Measurements from ENCODE around the gene AGPAT3. TPM values are rescaled to one million over a fixed set of nuclear protein-coding genes. Genes with fewer than 3 reads are reported as not detected.
A peak's percentile ranks its signal among the peaks of the same experiment; 100 is the strongest.

The AGPAT3 gene
- total RNA-seq, 6 donors from 2014 or later = 55.0 to 102 (median 70.0) TPM

DNA sequence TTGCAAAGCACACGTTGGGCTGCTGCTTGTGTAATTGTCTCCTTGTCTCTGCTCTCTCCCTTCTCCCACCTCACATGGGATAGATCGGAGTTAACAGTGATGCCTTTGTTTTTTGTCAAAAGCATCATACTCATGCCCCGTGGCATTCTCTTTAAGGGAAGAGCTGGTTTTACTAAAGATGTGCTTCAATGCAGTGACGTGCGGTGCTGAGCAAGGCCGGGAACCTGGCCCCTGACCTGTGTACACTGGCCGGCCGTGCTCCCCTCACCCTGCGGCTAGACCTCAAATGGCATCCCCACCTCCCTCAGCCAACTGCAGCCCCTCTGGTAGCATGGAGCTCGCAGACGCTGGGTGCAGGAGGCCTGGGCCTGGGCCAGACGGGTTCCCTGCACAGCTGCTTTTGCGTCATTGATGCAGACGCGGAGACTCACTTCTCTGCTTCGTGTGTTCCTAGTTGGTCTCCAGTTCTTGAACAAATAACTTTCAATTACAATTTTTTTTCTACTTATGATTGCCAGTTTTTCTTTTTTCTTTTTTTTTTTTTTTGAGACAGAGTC is 19.9 kb downstream of the AGPAT3 start:
- DNase-seq = peak in 1 of 2 donors; percentile 52

DNA sequence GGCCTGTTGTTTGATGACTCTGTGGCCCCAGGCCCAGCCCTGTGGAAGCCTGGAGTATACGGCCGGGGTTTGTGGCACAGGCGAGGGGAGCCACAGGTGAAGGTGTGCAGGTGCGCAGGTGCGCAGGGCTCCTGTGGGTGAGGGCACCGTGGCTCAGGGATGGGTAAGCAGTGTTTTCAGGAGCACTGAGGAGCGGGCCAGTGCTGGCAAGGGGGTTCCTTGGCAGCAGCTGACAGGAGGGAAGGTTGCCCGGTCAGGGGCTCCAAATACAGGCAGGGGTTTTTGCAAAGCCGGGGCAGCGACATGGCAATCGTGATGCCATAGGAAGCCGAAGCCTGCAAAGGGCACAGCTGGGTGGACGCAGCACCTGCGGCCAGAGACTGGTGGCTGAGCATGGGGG is 20.7 kb downstream of the AGPAT3 start:
- TF ChIP-seq POLR2AphosphoS5 (IDR thresholded peaks at IDR 0.05) (no peak), EP300 (IDR thresholded peaks at IDR 0.05) (no peak), POLR2A (IDR thresholded peaks at IDR 0.05) (no peak)
- TF ChIP-seq, protein P1, sequence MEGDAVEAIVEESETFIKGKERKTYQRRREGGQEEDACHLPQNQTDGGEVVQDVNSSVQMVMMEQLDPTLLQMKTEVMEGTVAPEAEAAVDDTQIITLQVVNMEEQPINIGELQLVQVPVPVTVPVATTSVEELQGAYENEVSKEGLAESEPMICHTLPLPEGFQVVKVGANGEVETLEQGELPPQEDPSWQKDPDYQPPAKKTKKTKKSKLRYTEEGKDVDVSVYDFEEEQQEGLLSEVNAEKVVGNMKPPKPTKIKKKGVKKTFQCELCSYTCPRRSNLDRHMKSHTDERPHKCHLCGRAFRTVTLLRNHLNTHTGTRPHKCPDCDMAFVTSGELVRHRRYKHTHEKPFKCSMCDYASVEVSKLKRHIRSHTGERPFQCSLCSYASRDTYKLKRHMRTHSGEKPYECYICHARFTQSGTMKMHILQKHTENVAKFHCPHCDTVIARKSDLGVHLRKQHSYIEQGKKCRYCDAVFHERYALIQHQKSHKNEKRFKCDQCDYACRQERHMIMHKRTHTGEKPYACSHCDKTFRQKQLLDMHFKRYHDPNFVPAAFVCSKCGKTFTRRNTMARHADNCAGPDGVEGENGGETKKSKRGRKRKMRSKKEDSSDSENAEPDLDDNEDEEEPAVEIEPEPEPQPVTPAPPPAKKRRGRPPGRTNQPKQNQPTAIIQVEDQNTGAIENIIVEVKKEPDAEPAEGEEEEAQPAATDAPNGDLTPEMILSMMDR (IDR thresholded peaks at IDR 0.05) = no peak
- Histone ChIP-seq H3K27me3 (no peaks in the 10 kb centered on the region), H3K4me3 (no peak overlapping the region), H3K27ac (no peak overlapping the region), H3K9me3 (no peaks in the 10 kb centered on the region), H3K36me3 (no peaks in the 10 kb centered on the region), H3K4me1 (peaks cover 19 to 42% (median 20%) of the 10 kb centered on the region in 4 donors)
- DNase-seq (peak in 1 of 2 donors; percentile 37), ATAC-seq (ENCODE audit: low FRiP score in 2 of 2) (no peak)
- WGBS, 2 donors = 96 to 97% methylated on average over 14 of the region's 14 CpGs

More for the DNA sequence above, 19.9 kb downstream of the AGPAT3 start:
- 81% methylated on average over 16 of the region's 16 CpGs for WGBS, 2 donors
- Histone ChIP-seq H3K27ac (peak overlapping the region; percentile 53 to 80 (median 74)), H3K4me1 (peaks cover 26 to 49% (median 28%) of the 10 kb centered on the region in 4 donors), H3K9me3 (no peaks in the 10 kb centered on the region), H3K4me3 (no peak overlapping the region), H3K36me3 (no peaks in the 10 kb centered on the region), H3K27me3 (no peaks in the 10 kb centered on the region)
- no peak for TF ChIP-seq EP300 (IDR thresholded peaks at IDR 0.05)
- TF ChIP-seq POLR2AphosphoS5 (IDR thresholded peaks at IDR 0.05) = no peak
- TF ChIP-seq, protein P1 (IDR thresholded peaks at IDR 0.05) = no peak
- TF ChIP-seq POLR2A (IDR thresholded peaks at IDR 0.05) = no peak
- ATAC-seq (ENCODE audit: low FRiP score in 2 of 2) = no peak

DNA sequence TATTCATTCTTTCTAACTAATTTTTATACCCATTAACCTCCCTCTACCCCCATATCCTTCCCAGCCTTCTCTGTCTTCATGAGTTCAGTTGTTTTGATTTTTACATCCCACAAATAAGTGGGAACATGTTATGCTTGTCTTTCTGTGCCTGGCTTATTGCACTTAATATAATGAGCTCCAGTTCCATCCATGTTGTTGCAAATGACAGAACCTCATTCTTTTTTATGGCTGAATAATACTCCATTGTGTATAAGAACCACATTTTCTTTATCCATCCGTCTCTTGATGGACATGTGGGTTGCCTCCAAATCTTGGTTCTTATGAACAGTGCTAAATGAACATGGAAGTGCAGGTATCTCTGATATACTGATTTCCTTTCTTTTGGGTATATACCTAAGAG is 21.5 kb downstream of the AGPAT3 start:
- DNase-seq (no peak), ATAC-seq (ENCODE audit: low FRiP score in 2 of 2) (no peak)
- H3K27ac ChIP-seq = no peak overlapping the region
- H3K4me3 ChIP-seq = no peak overlapping the region
- H3K4me1 ChIP-seq = peaks cover 17 to 34% (median 19%) of the 10 kb centered on the region in 4 donors
- H3K27me3 ChIP-seq = no peaks in the 10 kb centered on the region
- H3K36me3 ChIP-seq = no peaks in the 10 kb centered on the region
- H3K9me3 ChIP-seq = no peaks in the 10 kb centered on the region
- 50 to 100% methylated on average over 1 of the region's 1 CpG for WGBS, 2 donors
- TF ChIP-seq, protein P1 (IDR thresholded peaks at IDR 0.05) = no peak
- no peak for TF ChIP-seq POLR2AphosphoS5 (IDR thresholded peaks at IDR 0.05)
- no peak for TF ChIP-seq EP300 (IDR thresholded peaks at IDR 0.05)
- no peak for TF ChIP-seq POLR2A (IDR thresholded peaks at IDR 0.05)

DNA sequence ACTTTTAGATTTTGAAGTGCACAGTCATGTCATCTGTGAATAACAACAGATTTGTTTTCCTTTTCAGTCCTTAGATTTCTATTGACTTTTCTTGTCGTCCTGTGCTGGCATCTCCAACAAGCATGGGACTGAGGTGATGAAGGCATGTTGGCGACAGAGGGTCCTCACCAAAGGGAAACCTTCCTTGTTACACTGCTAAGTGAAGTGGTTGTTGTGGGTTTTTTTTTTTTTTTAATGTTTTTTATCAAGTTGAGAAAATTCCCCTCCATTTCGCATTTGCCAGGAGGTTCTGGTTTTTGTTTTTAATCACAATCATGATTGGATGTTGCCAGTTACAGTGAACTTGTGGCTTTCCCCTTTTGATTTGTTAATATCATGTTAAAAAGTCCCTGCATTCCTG is 24.0 kb downstream of the AGPAT3 start:
- ATAC-seq (ENCODE audit: low FRiP score in 2 of 2) = no peak
- no peak for TF ChIP-seq POLR2A (IDR thresholded peaks at IDR 0.05)
- TF ChIP-seq EP300 (IDR thresholded peaks at IDR 0.05) = no peak
- TF ChIP-seq, protein P1 (IDR thresholded peaks at IDR 0.05) = no peak
- TF ChIP-seq POLR2AphosphoS5 (IDR thresholded peaks at IDR 0.05) = no peak

DNA sequence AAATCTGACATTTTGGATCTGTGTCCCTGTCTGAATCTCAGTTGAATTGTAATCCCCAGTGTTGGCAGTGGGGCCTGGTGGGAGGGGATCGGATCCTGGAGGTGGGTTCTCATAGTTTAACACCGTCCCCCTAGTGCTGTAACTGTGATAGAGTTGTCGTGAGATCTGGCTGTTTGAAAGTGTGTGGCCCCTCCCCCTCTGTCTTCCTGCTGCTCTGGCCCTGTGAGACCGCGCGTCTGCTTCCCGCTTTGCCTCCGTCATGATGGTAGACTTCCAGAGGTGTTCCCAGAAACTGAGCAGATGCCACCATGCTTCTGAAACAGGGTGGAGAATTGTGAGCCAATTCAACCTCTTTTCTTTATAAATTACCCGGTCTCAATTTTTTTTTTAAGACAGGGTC is 25.0 kb downstream of the AGPAT3 start:
- Histone ChIP-seq H3K4me3 (no peak overlapping the region), H3K9me3 (no peaks in the 10 kb centered on the region), H3K36me3 (no peaks in the 10 kb centered on the region), H3K27me3 (no peaks in the 10 kb centered on the region), H3K4me1 (peaks cover 18 to 35% (median 22%) of the 10 kb centered on the region in 4 donors), H3K27ac (no peak overlapping the region)
- 94 to 98% methylated on average over 8 to 9 of the region's 9 CpGs for WGBS, 2 donors
- ATAC-seq (ENCODE audit: low FRiP score in 2 of 2) (no peak), DNase-seq (no peak)
- TF ChIP-seq EP300 (IDR thresholded peaks at IDR 0.05) (no peak), POLR2A (IDR thresholded peaks at IDR 0.05) (no peak)
- TF ChIP-seq, protein P1 (IDR thresholded peaks at IDR 0.05) = no peak

More for the DNA sequence above, 24.0 kb downstream of the AGPAT3 start:
- no peak for DNase-seq
- Histone ChIP-seq H3K27ac (no peak overlapping the region), H3K27me3 (no peaks in the 10 kb centered on the region), H3K4me3 (no peak overlapping the region), H3K9me3 (no peaks in the 10 kb centered on the region), H3K4me1 (peaks cover 25 to 37% (median 28%) of the 10 kb centered on the region in 4 donors), H3K36me3 (no peaks in the 10 kb centered on the region)
- WGBS, 2 donors = 77 to 79% methylated on average over 3 of the region's 3 CpGs

Data from upper lobe of left lung (tissue), 6 donors.